Mesenchymal stem cell (in vitro differentiated cells and primary cell): ENCODE data around the gene THAP4.

ENCODE experiments used
- DNase-seq: peaks from one replicate; pipeline ENCODE4 v3.0.0-alpha.2; 2013
- H2AFZ ChIP-seq: one replicate; pipeline ENCODE4 v1.6.1; 2013; ENCODE audit warnings: low read depth, mild to moderate bottlenecking, control low read depth, inconsistent platforms, low read length, moderate library complexity
- H2AK5ac ChIP-seq: 2 replicates; pipeline ENCODE4 v1.6.1; 2013; ENCODE audit warnings: low read length, moderate library complexity, mild to moderate bottlenecking, inconsistent platforms; ENCODE audit not compliant: severe bottlenecking
- H2BK120ac ChIP-seq: one replicate; pipeline ENCODE4 v1.6.1; 2013; ENCODE audit warnings: low read depth, mild to moderate bottlenecking, inconsistent platforms, low read length, moderate library complexity
- H2BK12ac ChIP-seq, 2 experiments: one replicate each; pipeline ENCODE4 v1.6.1; 2013; ENCODE audit warnings: inconsistent platforms in 2 of 2, low read length in 2 of 2, mild to moderate bottlenecking in 2 of 2, moderate library complexity in 2 of 2, control low read depth in 1 of 2
- H2BK15ac ChIP-seq: one replicate; pipeline ENCODE4 v1.6.1; 2013; ENCODE audit warnings: mild to moderate bottlenecking, low read depth, inconsistent platforms; ENCODE audit not compliant: poor library complexity, severe bottlenecking
- H2BK5ac ChIP-seq: 2 replicates; pipeline ENCODE4 v1.6.1; 2013; ENCODE audit warnings: low read depth, mild to moderate bottlenecking, low read length, control low read depth, inconsistent platforms; ENCODE audit not compliant: poor library complexity, severe bottlenecking
- H3K14ac ChIP-seq, 2 experiments: one replicate each; pipeline ENCODE4 v1.6.1; 2013; ENCODE audit warnings: inconsistent platforms in 2 of 2, low read length in 2 of 2, control low read depth in 1 of 2, mild to moderate bottlenecking in 1 of 2, moderate library complexity in 1 of 2
- H3K18ac ChIP-seq, 2 experiments: one replicate each; pipeline ENCODE4 v1.6.1; 2013; ENCODE audit warnings: inconsistent platforms in 2 of 2, low read length in 2 of 2, control low read depth in 1 of 2, low read depth in 1 of 2, mild to moderate bottlenecking in 1 of 2
- H3K23ac ChIP-seq, 2 experiments: one replicate each; pipeline ENCODE4 v1.6.1; 2013; ENCODE audit warnings: inconsistent platforms in 2 of 2, low read length in 2 of 2, mild to moderate bottlenecking in 2 of 2, moderate library complexity in 2 of 2, control low read depth in 1 of 2
- H3K27ac ChIP-seq: 2 replicates; pipeline ENCODE4 v1.5.1; 2013; ENCODE audit warnings: mild to moderate bottlenecking, moderate library complexity, low read length, control low read depth, inconsistent platforms; ENCODE audit not compliant: poor library complexity, severe bottlenecking
- H3K27me3 ChIP-seq, 2 experiments: 2 replicates each; pipeline versions ENCODE4 v1.6.1 to v1.7.0; 2013; ENCODE audit warnings: low read length in 2 of 2, mild to moderate bottlenecking in 2 of 2, moderate library complexity in 2 of 2, control low read depth in 1 of 2, inconsistent platforms in 1 of 2; ENCODE audit not compliant: control insufficient read depth in 1 of 2, insufficient read depth in 1 of 2
- H3K36me3 ChIP-seq, 2 experiments: 2 replicates each; pipeline versions ENCODE4 v1.6.1 to v1.7.0; 2013; ENCODE audit warnings: low read length in 2 of 2, control low read depth in 1 of 2, inconsistent platforms in 1 of 2, low read depth in 1 of 2, mild to moderate bottlenecking in 1 of 2; ENCODE audit not compliant: insufficient read depth in 2 of 2, control insufficient read depth in 1 of 2
- H3K4ac ChIP-seq, 2 experiments: one replicate each; pipeline ENCODE4 v1.6.1; 2013; ENCODE audit warnings: inconsistent platforms in 2 of 2, low read length in 2 of 2, mild to moderate bottlenecking in 2 of 2, moderate library complexity in 2 of 2, control low read depth in 1 of 2, low read depth in 1 of 2
- H3K4me1 ChIP-seq: 2 replicates; pipeline ENCODE4 v1.6.1; 2013; ENCODE audit warnings: low read depth, low read length, control low read depth; ENCODE audit not compliant: control insufficient read depth, insufficient read depth
- H3K4me2 ChIP-seq: 2 replicates; pipeline ENCODE4 v1.6.1; 2013; ENCODE audit warnings: low read length, mild to moderate bottlenecking, inconsistent platforms; ENCODE audit not compliant: poor library complexity, severe bottlenecking
- H3K4me3 ChIP-seq, 2 experiments: 2 replicates each; pipeline versions ENCODE4 v1.5.1 to v1.7.0; 2013; ENCODE audit warnings: low read length in 2 of 2, mild to moderate bottlenecking in 2 of 2, control low read depth in 1 of 2, low read depth in 1 of 2; ENCODE audit not compliant: insufficient read depth in 1 of 2
- H3K79me1 ChIP-seq: replicated peaks from 2 replicates; pipeline ENCODE4 v1.6.1; 2013; ENCODE audit warnings: mild to moderate bottlenecking, control low read depth, low read length, inconsistent platforms; ENCODE audit not compliant: poor library complexity, severe bottlenecking
- H3K9ac ChIP-seq: 2 replicates; pipeline ENCODE4 v1.7.0; 2013; ENCODE audit warnings: mild to moderate bottlenecking, low read length, moderate library complexity
- H3K9me3 ChIP-seq: 2 replicates; pipeline ENCODE4 v1.7.0; 2013; ENCODE audit warnings: mild to moderate bottlenecking, low read length; ENCODE audit not compliant: control insufficient read depth
- H4K8ac ChIP-seq: one replicate; pipeline ENCODE4 v1.6.1; 2013; ENCODE audit warnings: inconsistent platforms, mild to moderate bottlenecking, low read length, moderate library complexity
- H4K91ac ChIP-seq: one replicate; pipeline ENCODE4 v1.6.1; 2013; ENCODE audit warnings: mild to moderate bottlenecking, low read length, inconsistent platforms
- WGBS: methylation state at CpG from one replicate; pipeline ENCODE4 v1.1.7; 2013; ENCODE audit warnings: mixed read lengths; 5-methylcytosine and 5-hydroxymethylcytosine counted together

Gene THAP4

DNA sequence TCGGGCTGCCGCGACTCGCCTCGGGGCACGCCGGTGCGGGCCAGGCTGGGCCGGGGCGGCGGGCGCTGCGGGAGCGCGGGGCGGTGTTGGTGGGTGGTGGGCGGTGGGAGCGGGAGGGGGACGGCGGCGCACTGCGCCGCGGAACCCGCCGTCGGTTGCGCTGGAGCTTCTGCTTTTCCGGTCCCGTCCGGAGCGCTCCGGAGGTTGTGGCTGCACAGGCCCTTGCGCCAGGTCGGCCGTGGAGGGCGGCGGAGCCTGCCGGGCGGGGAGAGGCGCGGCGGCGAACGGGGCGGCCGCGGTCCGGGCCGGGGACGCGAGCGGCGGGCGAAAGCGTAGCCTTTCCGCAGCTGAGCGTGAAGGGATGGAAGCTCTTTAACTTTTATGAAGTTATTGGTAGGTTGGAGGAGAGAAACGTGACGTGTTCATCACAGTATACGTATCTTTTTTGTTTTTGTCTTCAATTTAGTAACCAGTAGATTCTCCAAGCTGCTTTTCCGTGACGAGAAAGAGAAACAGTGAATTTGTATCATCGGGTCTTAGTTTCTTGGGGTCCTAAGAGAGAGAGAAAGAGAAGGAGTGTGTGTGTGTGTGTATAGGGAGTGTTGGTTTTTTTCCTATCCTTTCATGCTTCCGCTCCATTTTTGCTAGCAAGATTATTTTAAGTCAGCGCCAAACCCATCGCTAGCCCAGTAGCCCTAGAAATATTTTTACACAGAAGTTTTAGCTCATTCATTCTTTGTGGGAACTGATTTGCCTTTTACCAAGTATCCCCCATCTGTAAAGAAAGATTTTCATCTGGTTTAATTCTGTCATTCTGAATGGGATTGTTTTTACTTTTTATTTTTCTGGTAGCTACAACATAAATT is 1.1 kb upstream of the THAP4 start:
- Histone ChIP-seq H3K23ac (no peak overlapping the region), H3K9me3 (no peaks in the 10 kb centered on the region), H2BK5ac (no peak overlapping the region), H2BK12ac (no peak overlapping the region), H4K8ac (peak overlapping the region; percentile 78), H3K4me1 (peaks cover 22% of the 10 kb centered on the region), H3K4me3 (peak overlapping the region; percentile 90 to 100), H2AK5ac (no peak overlapping the region), H3K4me2 (peak overlapping the region; percentile 68), H2BK120ac (peak overlapping the region; percentile 37), H3K9ac (peak overlapping the region; percentile 98), H4K91ac (no peak overlapping the region), H3K4ac (peak overlapping the region; percentile 71 to 79), H3K14ac (peak overlapping the region in 1 of 2 experiments; percentile 96), H3K36me3 (peaks cover 17 to 19% of the 10 kb centered on the region in 2 experiments), H2AFZ (peak overlapping the region; percentile 96), H3K27me3 (no peaks in the 10 kb centered on the region), H2BK15ac (peak overlapping the region; percentile 54), H3K18ac (peak overlapping the region in 1 of 2 experiments; percentile 74), H3K79me1 (peaks cover 10% of the 10 kb centered on the region), H3K27ac (no peak overlapping the region)
- WGBS: 1% methylated on average over 41 of the region's 67 CpGs
- peak; percentile 46 for DNase-seq

DNA sequence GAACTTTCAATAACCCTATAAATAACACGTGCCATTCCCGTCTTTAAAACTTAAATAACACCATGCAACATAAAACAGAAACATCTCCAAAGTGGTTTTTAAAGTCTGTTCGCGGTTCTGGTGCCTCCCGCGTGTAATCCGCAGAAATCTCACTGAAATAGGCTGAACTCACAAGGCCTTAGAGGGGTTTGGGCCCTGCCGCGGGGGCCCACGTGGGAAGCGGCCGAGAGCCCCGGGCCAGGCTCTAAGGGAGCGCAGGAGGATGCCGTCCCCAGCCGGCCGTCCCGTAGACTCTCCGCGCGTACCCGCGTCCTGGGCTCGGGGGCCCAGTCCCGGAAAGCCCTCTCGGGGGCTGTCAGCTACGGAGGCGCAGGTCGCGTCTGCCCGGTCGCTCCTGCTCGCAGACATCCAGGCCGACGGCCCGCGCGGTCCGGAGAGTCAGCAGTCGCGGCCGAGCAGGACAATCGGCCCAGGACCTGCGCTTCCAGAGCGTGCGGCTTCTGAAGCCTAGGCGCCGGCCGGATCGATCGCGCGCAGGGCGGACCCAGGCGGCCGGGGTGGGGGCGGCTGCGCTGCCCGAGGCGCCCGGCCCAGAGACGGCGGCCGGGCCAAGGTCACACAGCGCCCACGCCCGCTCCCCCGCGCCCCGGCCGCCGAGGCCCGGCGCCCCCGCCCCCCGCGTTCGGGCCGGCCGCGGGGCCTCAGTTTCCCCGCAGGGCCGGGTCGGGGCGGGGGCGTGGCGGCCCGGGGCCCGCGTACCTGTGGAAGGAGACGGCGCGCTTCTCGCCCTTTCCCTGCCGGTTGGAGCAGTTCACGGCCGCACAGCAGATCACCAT is 558 bp downstream of the THAP4 start:
- Histone ChIP-seq H3K27me3 (no peaks in the 10 kb centered on the region), H2BK12ac (no peak overlapping the region), H3K23ac (peak overlapping the region in 1 of 2 experiments; percentile 63), H3K9ac (peak overlapping the region; percentile 98), H3K4me2 (peak overlapping the region; percentile 90), H4K8ac (peak overlapping the region; percentile 64), H3K14ac (peak overlapping the region in 1 of 2 experiments; percentile 84), H2AFZ (peak overlapping the region; percentile 72), H3K18ac (peak overlapping the region; percentile 75 to 78), H3K9me3 (no peaks in the 10 kb centered on the region), H2BK15ac (no peak overlapping the region), H3K4me3 (peak overlapping the region; percentile 81 to 100), H3K4ac (peak overlapping the region in 1 of 2 experiments; percentile 81), H3K4me1 (peaks cover 20% of the 10 kb centered on the region), H3K36me3 (peaks cover 31 to 36% of the 10 kb centered on the region in 2 experiments), H4K91ac (no peak overlapping the region), H3K79me1 (peaks cover 22% of the 10 kb centered on the region), H2BK5ac (peak overlapping the region; percentile 75), H3K27ac (no peak overlapping the region), H2BK120ac (peak overlapping the region; percentile 13), H2AK5ac (no peak overlapping the region)
- WGBS: under 1% methylated on average over 79 of the region's 97 CpGs
- peak; percentile 66 for DNase-seq

GRCh38 chr2:241635756-241636155 is 1.2 kb downstream of the THAP4 start:
- peaks cover 26% of the 10 kb centered on the region for H3K79me1 ChIP-seq
- H2BK15ac ChIP-seq: no peak overlapping the region
- peak; percentile 36 for DNase-seq
- H3K4me1 ChIP-seq: peaks cover 18% of the 10 kb centered on the region
- no peaks in the 10 kb centered on the region for H3K27me3 ChIP-seq
- H3K9ac ChIP-seq: peak overlapping the region; percentile 98
- H3K36me3 ChIP-seq: peaks cover 32 to 42% of the 10 kb centered on the region in 2 experiments
- no peak overlapping the region for H4K91ac ChIP-seq
- H2BK120ac ChIP-seq: no peak overlapping the region
- no peaks in the 10 kb centered on the region for H3K9me3 ChIP-seq
- H3K27ac ChIP-seq: no peak overlapping the region
- no peak overlapping the region for H2BK12ac ChIP-seq
- H2AK5ac ChIP-seq: no peak overlapping the region
- WGBS: 7% methylated on average over 5 of the region's 6 CpGs
- no peak overlapping the region for H4K8ac ChIP-seq
- H3K23ac ChIP-seq: no peak overlapping the region
- H3K4ac ChIP-seq: no peak overlapping the region
- peak overlapping the region; percentile 90 for H3K4me2 ChIP-seq
- no peak overlapping the region for H2AFZ ChIP-seq
- no peak overlapping the region for H2BK5ac ChIP-seq
- no peak overlapping the region for H3K14ac ChIP-seq
- H3K18ac ChIP-seq: no peak overlapping the region
- H3K4me3 ChIP-seq: peak overlapping the region in 1 of 2 experiments; percentile 81

- Histone ChIP-seq H3K4ac (no peak overlapping the region), H2BK5ac (no peak overlapping the region), H3K79me1 (peaks cover 26% of the 10 kb centered on the region), H3K4me2 (no peak overlapping the region), H3K36me3 (peaks cover 24 to 49% of the 10 kb centered on the region in 2 experiments), H4K8ac (peak overlapping the region; percentile 36), H2AFZ (no peak overlapping the region), H3K9ac (no peak overlapping the region), H2BK15ac (no peak overlapping the region), H2BK12ac (no peak overlapping the region), H2BK120ac (no peak overlapping the region), H3K4me1 (peaks cover 11% of the 10 kb centered on the region), H3K27ac (no peak overlapping the region), H3K27me3 (no peaks in the 10 kb centered on the region), H3K9me3 (no peaks in the 10 kb centered on the region), H3K4me3 (no peak overlapping the region), H3K18ac (no peak overlapping the region), H3K14ac (no peak overlapping the region), H4K91ac (no peak overlapping the region), H2AK5ac (no peak overlapping the region), H3K23ac (no peak overlapping the region)
- WGBS: 99% methylated on average over 17 of the region's 17 CpGs
- no peak for DNase-seq
These were observed 3.4 kb downstream of the THAP4 start for GRCh38 chr2:241633561-241633960.
